ENCODE results near the gene SEC14L5.

SEC14L5 gene

GRCh38 chr16:4991754-4992153 lies 33.6 kb downstream of the SEC14L5 start:
- Histone ChIP-seq H3K27me3 (ENCODE audit: low read depth, low read length) (no peaks in the 10 kb centered on the region), H4K20me1 (ENCODE audit: insufficient read depth, low read length) (no peaks in the 10 kb centered on the region), H3K9ac (ENCODE audit: low read length) (no peak overlapping the region), H3K79me2 (ENCODE audit: low read length) (no peaks in the 10 kb centered on the region), H3K4me2 (ENCODE audit: low read length) (no peak overlapping the region), H3K4me1 (ENCODE audit: low read length) (no peaks in the 10 kb centered on the region; the same call in 1 of the 2 replicates), H2AFZ (ENCODE audit: low read depth, low read length) (no peak overlapping the region), H3K9me3 (ENCODE audit: insufficient read depth, low read length) (no peaks in the 10 kb centered on the region), H3K36me3 (replicated peaks; ENCODE audit: low read depth, low read length) (no peaks in the 10 kb centered on the region), H3K27ac (ENCODE audit: low read length) (no peak overlapping the region), H3K4me3 (ENCODE audit: low read length) (no peak overlapping the region)
- TF ChIP-seq EZH2phosphoT487 (IDR thresholded peaks at IDR 0.05; ENCODE audit: low read depth) (no peak), CTCF (IDR thresholded peaks at IDR 0.05; ENCODE audit: low read depth, low read length) (no peak)

GRCh38 chr16:4994719-4995434 lies 36.7 kb downstream of the SEC14L5 start:
- Histone ChIP-seq H4K20me1 (ENCODE audit: insufficient read depth, low read length) (no peaks in the 10 kb centered on the region), H3K36me3 (replicated peaks; ENCODE audit: low read depth, low read length) (no peaks in the 10 kb centered on the region), H3K27ac (ENCODE audit: low read length) (no peak overlapping the region), H3K79me2 (ENCODE audit: low read length) (no peaks in the 10 kb centered on the region), H2AFZ (ENCODE audit: low read depth, low read length) (no peak overlapping the region), H3K27me3 (ENCODE audit: low read depth, low read length) (0 out of 2 replicates have a peak, but pooled peaks cover 4% of the 10 kb centered on the region), H3K4me1 (ENCODE audit: low read length) (no peaks in the 10 kb centered on the region), H3K9me3 (ENCODE audit: insufficient read depth, low read length) (no peaks in the 10 kb centered on the region), H3K4me3 (ENCODE audit: low read length) (no peak overlapping the region), H3K9ac (ENCODE audit: low read length) (no peak overlapping the region), H3K4me2 (ENCODE audit: low read length) (no peak overlapping the region)
- TF ChIP-seq EZH2phosphoT487 (IDR thresholded peaks at IDR 0.05; ENCODE audit: low read depth) (no peak), CTCF (IDR thresholded peaks at IDR 0.05; ENCODE audit: low read depth, low read length) (no peak)

- TF ChIP-seq EZH2phosphoT487 (IDR thresholded peaks at IDR 0.05; ENCODE audit: low read depth) (no peak), CTCF (IDR thresholded peaks at IDR 0.05; ENCODE audit: low read depth, low read length) (no peak)
- Histone ChIP-seq H3K27me3 (ENCODE audit: low read depth, low read length) (0 out of 2 replicates have a peak, but pooled peaks cover 19% of the 10 kb centered on the region), H3K4me3 (ENCODE audit: low read length) (no peak overlapping the region), H4K20me1 (ENCODE audit: insufficient read depth, low read length) (no peaks in the 10 kb centered on the region), H2AFZ (ENCODE audit: low read depth, low read length) (no peak overlapping the region), H3K9ac (ENCODE audit: low read length) (no peak overlapping the region), H3K4me1 (ENCODE audit: low read length) (no peaks in the 10 kb centered on the region), H3K36me3 (replicated peaks; ENCODE audit: low read depth, low read length) (no peaks in the 10 kb centered on the region), H3K4me2 (ENCODE audit: low read length) (no peak overlapping the region), H3K27ac (ENCODE audit: low read length) (no peak overlapping the region), H3K79me2 (ENCODE audit: low read length) (no peaks in the 10 kb centered on the region), H3K9me3 (ENCODE audit: insufficient read depth, low read length) (no peaks in the 10 kb centered on the region)
Measured at GRCh38 chr16:5000573-5001001, 42.5 kb downstream of the SEC14L5 start.

- Histone ChIP-seq H3K4me1 (ENCODE audit: low read length) (no peaks in the 10 kb centered on the region), H3K27ac (ENCODE audit: low read length) (no peak overlapping the region), H3K4me3 (ENCODE audit: low read length) (no peak overlapping the region), H3K9ac (ENCODE audit: low read length) (no peak overlapping the region), H3K27me3 (ENCODE audit: low read depth, low read length) (0 out of 2 replicates have a peak, but pooled peaks cover 19% of the 10 kb centered on the region), H2AFZ (ENCODE audit: low read depth, low read length) (no peak overlapping the region), H3K36me3 (replicated peaks; ENCODE audit: low read depth, low read length) (no peaks in the 10 kb centered on the region), H3K9me3 (ENCODE audit: insufficient read depth, low read length) (no peaks in the 10 kb centered on the region), H3K4me2 (ENCODE audit: low read length) (no peak overlapping the region), H3K79me2 (ENCODE audit: low read length) (no peaks in the 10 kb centered on the region), H4K20me1 (ENCODE audit: insufficient read depth, low read length) (no peaks in the 10 kb centered on the region)
- TF ChIP-seq EZH2phosphoT487 (IDR thresholded peaks at IDR 0.05; ENCODE audit: low read depth), result no peak
- no peak for TF ChIP-seq CTCF (IDR thresholded peaks at IDR 0.05; ENCODE audit: low read depth, low read length)
Measured at GRCh38 chr16:5001571-5001970, 43.4 kb downstream of the SEC14L5 start.

Measured in OCI-LY3 (cell line).